NCI-H1417 (cell line): ENCODE data around the gene STX18.
"Not testable (repeated sequence)": the region's sequence is repeated elsewhere in the genome, so short reads cannot be mapped to it uniquely, and the experiment has no call there.

Experiments
- DNase-seq, 3 experiments: peaks; one replicate each; lab custom pipeline; 2025; lab: John Stamatoyannopoulos, UW

STX18 gene

GRCh38 chr4:4554234-4554633 lies 12.4 kb upstream of the STX18 start:
- DNase-seq = peak in 2 of 3 experiments; percentile 9 to 58

- not testable (repeated sequence) for DNase-seq
Observed at GRCh38 chr4:4552042-4552441, 10.2 kb upstream of the STX18 start.

GRCh38 chr4:4550161-4550560 lies 8.3 kb upstream of the STX18 start:
- not testable (repeated sequence) for DNase-seq

GRCh38 chr4:4549534-4549933 lies 7.7 kb upstream of the STX18 start:
- DNase-seq = no peak

GRCh38 chr4:4542774-4543485 lies 1.1 kb upstream of the STX18 start:
- peak in 2 of 3 experiments; percentile 10 to 68 for DNase-seq

GRCh38 chr4:4541040-4541631 lies 712 bp downstream of the STX18 start:
- peak in 1 of 3 experiments; percentile 47 for DNase-seq

- DNase-seq = no peak
Observed at GRCh38 chr4:4539481-4539880, 2.4 kb downstream of the STX18 start.

GRCh38 chr4:4535590-4535989 lies 6.3 kb downstream of the STX18 start:
- no peak for DNase-seq

GRCh38 chr4:4534515-4535145 lies 7.2 kb downstream of the STX18 start:
- DNase-seq = no peak

- DNase-seq = no peak
Observed at GRCh38 chr4:4533461-4534169, 8.2 kb downstream of the STX18 start.

GRCh38 chr4:4532371-4533154 lies 9.3 kb downstream of the STX18 start:
- DNase-seq = no peak

GRCh38 chr4:4529392-4529791 lies 12.5 kb downstream of the STX18 start:
- no peak for DNase-seq

GRCh38 chr4:4526401-4526800 lies 15.4 kb downstream of the STX18 start:
- no peak for DNase-seq

- no peak for DNase-seq
Observed at GRCh38 chr4:4524364-4524763, 17.5 kb downstream of the STX18 start.

- DNase-seq = no peak
Observed at GRCh38 chr4:4521731-4522130, 20.1 kb downstream of the STX18 start.

- DNase-seq = no peak
Observed at GRCh38 chr4:4521136-4521535, 20.7 kb downstream of the STX18 start.

GRCh38 chr4:4519297-4519894 lies 22.5 kb downstream of the STX18 start:
- DNase-seq = peak in 1 of 3 experiments; percentile 8

GRCh38 chr4:4518747-4519146 lies 23.1 kb downstream of the STX18 start:
- no peak for DNase-seq

GRCh38 chr4:4514786-4515185 lies 27.1 kb downstream of the STX18 start:
- no peak for DNase-seq

- no peak for DNase-seq
Observed at GRCh38 chr4:4512282-4512681, 29.6 kb downstream of the STX18 start.

GRCh38 chr4:4510641-4511040 lies 31.2 kb downstream of the STX18 start:
- not testable (repeated sequence) for DNase-seq
